GM21786 (cell line): ENCODE measurements around the gene AMPD1.

Source experiments
- ATAC-seq: cut with Tn5 transposase; IDR thresholded peaks from one replicate; pipeline ENCODE4 v1.9.1; 2021; ENCODE audit not compliant: unreplicated experiment

Gene AMPD1

DNA sequence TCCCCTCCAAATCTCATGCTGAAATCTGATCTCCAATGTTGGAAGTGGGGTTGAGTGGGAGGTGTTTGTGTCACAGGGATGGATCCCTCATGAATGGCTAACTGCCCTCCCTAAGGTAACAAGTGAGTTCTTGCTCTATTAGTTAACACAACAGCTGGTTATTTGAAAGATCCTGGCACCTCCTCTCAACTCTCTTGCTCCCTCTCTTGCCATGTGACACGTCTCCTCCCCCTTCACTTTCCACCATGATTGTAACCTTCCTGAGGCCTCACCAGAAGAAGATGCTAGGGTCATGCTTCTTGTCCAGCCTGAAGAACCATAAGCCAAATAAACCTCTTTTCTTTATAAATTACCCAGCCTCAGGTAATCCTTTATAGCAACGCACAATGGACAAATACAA lies 54.0 kb downstream of the AMPD1 start:
- ATAC-seq = no peak

DNA sequence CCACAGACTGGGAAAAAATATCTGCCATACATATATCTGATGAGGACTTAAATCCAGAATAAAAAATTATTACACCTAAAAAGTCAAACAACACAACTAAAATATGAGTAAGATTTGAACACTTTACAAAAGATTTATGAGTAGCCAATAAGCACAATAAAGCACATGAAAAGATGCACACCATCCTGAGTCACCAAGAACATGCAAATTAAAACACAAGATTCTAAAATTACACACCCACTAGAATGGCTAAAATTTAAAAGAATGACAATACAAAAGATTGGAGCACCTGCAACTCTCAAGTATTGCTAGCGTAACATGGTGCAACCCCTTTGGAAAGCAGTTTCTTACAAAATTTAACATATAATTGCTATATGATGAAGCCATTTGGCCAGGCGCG lies 56.4 kb downstream of the AMPD1 start:
- no peak for ATAC-seq

GRCh38 chr1:114632427-114632826 lies 62.9 kb downstream of the AMPD1 start:
- no peak for ATAC-seq

DNA sequence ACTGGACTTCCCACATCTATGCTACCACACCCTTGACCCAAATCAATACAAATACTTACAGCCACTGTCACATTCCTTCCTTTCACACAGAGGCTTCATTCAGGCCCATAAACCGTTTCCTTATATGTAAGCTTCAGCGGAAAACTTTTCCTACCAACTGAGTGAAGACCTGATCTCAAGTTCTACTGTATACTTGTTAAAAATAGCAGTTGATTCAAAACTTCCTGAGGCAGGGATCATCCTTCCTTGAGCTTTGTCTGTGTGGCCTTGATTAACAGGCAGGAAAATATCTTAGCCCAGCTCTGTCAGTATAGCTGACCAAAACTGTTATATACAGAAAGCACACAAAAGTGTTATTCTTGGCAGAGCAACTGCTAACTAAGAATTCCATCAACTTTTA lies 68.2 kb downstream of the AMPD1 start:
- no peak for ATAC-seq

DNA sequence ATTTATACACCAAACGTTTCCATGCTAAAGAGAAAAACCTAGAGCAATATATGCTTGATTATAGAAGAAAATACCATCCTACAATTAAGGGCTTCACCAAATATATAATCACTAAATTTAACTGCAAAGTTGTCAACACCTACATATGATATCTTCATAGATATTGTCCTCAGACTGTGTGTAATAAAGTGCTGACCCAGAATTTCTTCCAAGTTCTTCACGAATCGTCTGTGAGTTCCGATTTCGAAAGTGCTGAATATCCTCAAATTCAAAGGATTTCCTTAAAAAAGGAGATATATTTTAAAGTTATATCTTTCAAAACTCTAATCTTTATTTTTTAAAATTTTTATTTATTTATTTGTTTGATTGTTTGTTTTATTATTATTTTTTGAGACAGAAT lies 72.0 kb downstream of the AMPD1 start:
- no peak for ATAC-seq
